GM12878 (cell line): ENCODE measurements around the gene SRM. TPM values are rescaled to one million over a fixed set of nuclear protein-coding genes. Genes with fewer than 3 reads are reported as not detected.
A peak's percentile ranks its signal among the peaks of the same experiment; 100 is the strongest.

Experiments
- ATAC-seq: fragments of 200-7000 bp; cut with Tn5 transposase; 3 replicates; pipeline ENCODE4 v1.9.1; 2020; ENCODE audit warnings: mild to moderate bottlenecking, moderate library complexity
- BruUV-seq: library from RNA; stranded (reverse); fragments of 400-500 nt; replicated peaks from 2 replicates; lab custom pipeline; 2021; lab: Mats Ljungman, UMichigan
- CTCF ChIA-PET: fragments of 300-600 bp; sonication (Branson Sonifier 250); formaldehyde crosslinking; extraction: SDS; loops from one replicate; lab custom pipeline; 2021; ENCODE audit warnings: inconsistent platforms; lab: Yijun Ruan, JAX
- POLR2A ChIA-PET: fragments of 350-600 bp; formaldehyde crosslinking; extraction: SDS; loops from one replicate; lab custom pipeline; 2021; ENCODE audit warnings: inconsistent platforms; lab: Charles Lee
- RAD21 ChIA-PET: fragments of 300-600 bp; sonication (Branson Sonifier 250); formaldehyde crosslinking; loops from one replicate; lab custom pipeline; 2023; ENCODE audit warnings: antibody characterized with exemption; ENCODE audit not compliant: unreplicated experiment; lab: Charles Lee
- SMC1A ChIA-PET: fragments of 300-600 bp; sonication (Branson Sonifier 250); formaldehyde crosslinking; loops from one replicate; lab custom pipeline; 2023; ENCODE audit not compliant: unreplicated experiment, uncharacterized antibody; lab: Charles Lee
- DNase-seq: peaks from one replicate; pipeline ENCODE4 v3.0.0-alpha.2; 2011; ENCODE audit warnings: low read depth, low spot score
- FAIRE-seq: peaks from 3 replicates; lab custom pipeline; 2011; peaks lifted over from hg19 to GRCh38; lab: Jason Lieb, UNC
- H2AFZ ChIP-seq: 2 replicates; pipeline ENCODE4 v1.6.0; 2011; ENCODE audit warnings: low read depth, low read length, control low read depth; ENCODE audit not compliant: control insufficient read depth
- H3K27ac ChIP-seq: 2 replicates; pipeline ENCODE4 v1.5.1; 2011; ENCODE audit warnings: control low read depth; ENCODE audit not compliant: control insufficient read depth, insufficient read depth
- H3K27me3 ChIP-seq, 2 experiments: replicated peaks in 1 of 2; 2 replicates each; pipeline versions ENCODE4 v1.6.0 to v1.6.1; 2011; ENCODE audit warnings: low read length in 1 of 2; ENCODE audit not compliant: control insufficient read depth in 2 of 2, insufficient read depth in 2 of 2
- H3K36me3 ChIP-seq, 2 experiments: 2 replicates each; pipeline ENCODE4 v1.5.1; 2011; ENCODE audit warnings: low read length in 1 of 2; ENCODE audit not compliant: control insufficient read depth in 2 of 2, insufficient read depth in 2 of 2
- H3K4me1 ChIP-seq: 2 replicates; pipeline ENCODE4 v1.6.1; 2011; ENCODE audit warnings: mild to moderate bottlenecking, low read length, moderate library complexity, mixed read lengths; ENCODE audit not compliant: control insufficient read depth, insufficient read depth
- H3K4me2 ChIP-seq: 2 replicates; pipeline ENCODE4 v1.6.0; 2011; ENCODE audit warnings: control low read depth; ENCODE audit not compliant: control insufficient read depth, insufficient read depth
- H3K4me3 ChIP-seq: fragments of 200-600 bp; sonication (generic); 2 replicates; pipeline ENCODE4 v1.5.1; 2016
- H3K79me2 ChIP-seq: 2 replicates; pipeline ENCODE4 v1.6.0; 2011; ENCODE audit warnings: low read length; ENCODE audit not compliant: control insufficient read depth, insufficient read depth
- H3K9ac ChIP-seq: 2 replicates; pipeline ENCODE4 v1.8.0; 2011; ENCODE audit warnings: low read length, control low read depth, mixed read lengths; ENCODE audit not compliant: control insufficient read depth, insufficient read depth
- H3K9me3 ChIP-seq: replicated peaks from 3 replicates; pipeline ENCODE4 v1.5.1; 2011; ENCODE audit warnings: mild to moderate bottlenecking, low read length; ENCODE audit not compliant: control insufficient read depth, insufficient read depth
- H4K20me1 ChIP-seq: 2 replicates; pipeline ENCODE4 v1.6.0; 2011; ENCODE audit not compliant: control insufficient read depth, insufficient read depth
- POLR2A ChIP-seq: IDR thresholded peaks from 2 replicates; pipeline ENCODE4 v1.6.1; 2011; ENCODE audit warnings: low read depth, mild to moderate bottlenecking, low read length
- POLR2AphosphoS5 ChIP-seq: IDR thresholded peaks from 2 replicates; pipeline ENCODE4 v1.6.1; 2011; ENCODE audit warnings: mild to moderate bottlenecking, low read length, inconsistent platforms
- WGBS: methylation state at CpG from one replicate; pipeline ENCODE4 v1.1.6; 2016; ENCODE audit warnings: low lambda C conversion rate; ENCODE audit not compliant: insufficient replicate concordance, insufficient coverage; ENCODE audit errors: missing lambda C conversion rate; 5-methylcytosine and 5-hydroxymethylcytosine counted together
- in situ Hi-C: fragments of 300-500 bp; cut with MboI; formaldehyde crosslinking; loops from 9 replicates; pipeline ENCODE4 v1.14.3; 2018; ENCODE audit warnings: mixed read lengths
- intact Hi-C: fragments of 100-400 bp; cut with micrococcal nuclease; formaldehyde crosslinking; loops from one replicate; pipeline ENCODE4 v1.14.2; 2022; ENCODE audit not compliant: unreplicated experiment
- polyA plus RNA-seq, 11 experiments: library from polyadenylated mRNA; depleted of rRNA in 4 of 11; unstranded in 6 of 11; stranded (reverse) in 5 of 11; fragments of >200 nt; fragmentation: Nextera tagmentation in 4 of 11; fragmentation: Illumina TruSeq in 1 of 11; extraction: Ambion mirVana in 4 of 11; extraction: Trizol in 1 of 11; gene quantifications; 1 replicate in 1 of 11; 2 replicates in 10 of 11; pipeline versions ENCODE4 v1.2.1 to v1.2.3, GENCODE V29; 2011 to 2016; ENCODE audit warnings: inconsistent platforms in 2 of 11, missing spikeins in 2 of 11, low read depth in 1 of 11
- total RNA-seq, 4 experiments: library from RNA; depleted of rRNA in 3 of 4; stranded (reverse); fragments of >200 nt in 3 of 4; fragmentation: Illumina TruSeq in 1 of 4; extraction: Trizol in 1 of 4; gene quantifications; 2 replicates each; pipeline versions ENCODE4 v1.2.1 to v1.2.3, GENCODE V29; 2013 to 2021
- TF ChIP-seq, protein P1 (sequence below): fragments of 450-650 bp; formaldehyde crosslinking; IDR thresholded peaks from 2 replicates; pipeline ENCODE4 v1.4.0; 2020; ENCODE audit warnings: mild to moderate bottlenecking, moderate library complexity

SRM gene
- total and polyA plus RNA-seq, 10 of the 15 experiments (the other 5 are each of a cell fraction or from before 2014, with no cell fraction given), result 16.7 to 255 (median 81.2) TPM

DNA sequence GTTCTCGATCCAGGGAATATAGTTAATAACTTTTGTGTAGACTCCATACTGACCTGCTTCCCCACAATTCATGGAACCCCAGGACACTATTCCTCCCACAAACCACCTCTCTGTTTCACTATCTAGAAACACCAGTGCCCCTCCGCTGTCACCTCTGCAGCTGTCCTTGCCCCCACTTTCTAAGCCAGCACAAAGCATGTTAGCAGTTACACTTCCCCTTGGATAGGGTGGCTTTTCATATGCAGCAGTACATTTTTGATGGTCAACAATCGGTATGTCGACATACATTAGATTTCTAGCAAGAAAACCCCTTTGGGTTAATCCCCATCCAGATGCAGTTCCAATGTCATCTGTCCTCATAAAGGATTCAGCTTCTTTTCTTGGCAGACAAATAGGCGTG is 32.9 kb downstream of the SRM start:
- in situ Hi-C loops, result no loop called here
- WGBS, result 95% methylated on average over 5 of the region's 5 CpGs
- ChIA-PET CTCF (interaction anchor here (0.6 to 1.4 kb wide), 2 partner anchors 10 to 783 kb away, joined by 3 to 8 read pairs; no protein-coding TSS in a partner anchor), RAD21 (interaction anchor here (1.2 kb wide), 1 partner anchor 10 kb away, joined by 7 read pairs; no protein-coding TSS in a partner anchor), POLR2A (interaction anchor here (1.5 kb wide), 1 partner anchor 11 kb away, joined by 3 read pairs; no protein-coding TSS in a partner anchor), SMC1A (interaction anchor here (1.5 kb wide), 1 partner anchor 11 kb away, joined by 5 read pairs; no protein-coding TSS in a partner anchor)
- H3K4me3 ChIP-seq, result no peak overlapping the region
- H3K9ac ChIP-seq, result no peak overlapping the region
- no peak overlapping the region for H2AFZ ChIP-seq
- intact Hi-C loops, result no loop called here
- TF ChIP-seq POLR2A (0 out of 2 replicates have a peak, but pooled peaks have one; percentile 32), POLR2AphosphoS5 (peak; percentile 76)
- TF ChIP-seq, protein P1, sequence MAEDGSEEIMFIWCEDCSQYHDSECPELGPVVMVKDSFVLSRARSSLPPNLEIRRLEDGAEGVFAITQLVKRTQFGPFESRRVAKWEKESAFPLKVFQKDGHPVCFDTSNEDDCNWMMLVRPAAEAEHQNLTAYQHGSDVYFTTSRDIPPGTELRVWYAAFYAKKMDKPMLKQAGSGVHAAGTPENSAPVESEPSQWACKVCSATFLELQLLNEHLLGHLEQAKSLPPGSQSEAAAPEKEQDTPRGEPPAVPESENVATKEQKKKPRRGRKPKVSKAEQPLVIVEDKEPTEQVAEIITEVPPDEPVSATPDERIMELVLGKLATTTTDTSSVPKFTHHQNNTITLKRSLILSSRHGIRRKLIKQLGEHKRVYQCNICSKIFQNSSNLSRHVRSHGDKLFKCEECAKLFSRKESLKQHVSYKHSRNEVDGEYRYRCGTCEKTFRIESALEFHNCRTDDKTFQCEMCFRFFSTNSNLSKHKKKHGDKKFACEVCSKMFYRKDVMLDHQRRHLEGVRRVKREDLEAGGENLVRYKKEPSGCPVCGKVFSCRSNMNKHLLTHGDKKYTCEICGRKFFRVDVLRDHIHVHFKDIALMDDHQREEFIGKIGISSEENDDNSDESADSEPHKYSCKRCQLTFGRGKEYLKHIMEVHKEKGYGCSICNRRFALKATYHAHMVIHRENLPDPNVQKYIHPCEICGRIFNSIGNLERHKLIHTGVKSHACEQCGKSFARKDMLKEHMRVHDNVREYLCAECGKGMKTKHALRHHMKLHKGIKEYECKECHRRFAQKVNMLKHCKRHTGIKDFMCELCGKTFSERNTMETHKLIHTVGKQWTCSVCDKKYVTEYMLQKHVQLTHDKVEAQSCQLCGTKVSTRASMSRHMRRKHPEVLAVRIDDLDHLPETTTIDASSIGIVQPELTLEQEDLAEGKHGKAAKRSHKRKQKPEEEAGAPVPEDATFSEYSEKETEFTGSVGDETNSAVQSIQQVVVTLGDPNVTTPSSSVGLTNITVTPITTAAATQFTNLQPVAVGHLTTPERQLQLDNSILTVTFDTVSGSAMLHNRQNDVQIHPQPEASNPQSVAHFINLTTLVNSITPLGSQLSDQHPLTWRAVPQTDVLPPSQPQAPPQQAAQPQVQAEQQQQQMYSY (CRISPR knock-in tag), result no peak
- H3K4me1 ChIP-seq, result no peaks in the 10 kb centered on the region
- ATAC-seq, result no peak
- peaks cover 3 to 37% of the 10 kb centered on the region in 2 experiments for H3K36me3 ChIP-seq
- DNase-seq, result no peak
- no peaks in the 10 kb centered on the region for H3K27me3 ChIP-seq
- no peak overlapping the region for H3K27ac ChIP-seq
- BruUV-seq, result no TSS peak
- H3K79me2 ChIP-seq, result no peaks in the 10 kb centered on the region; the same call in 1 of the 2 replicates
- FAIRE-seq, result no peak
- H4K20me1 ChIP-seq, result peaks cover 2% of the 10 kb centered on the region; the same call in 1 of the 2 replicates
- no peaks in the 10 kb centered on the region for H3K9me3 ChIP-seq
- no peak overlapping the region for H3K4me2 ChIP-seq
